Loucy (cell line): ENCODE results near the gene FAM124A.

ENCODE experiments used
- EZH2phosphoT487 ChIP-seq: fragments of 200-600 bp; IDR thresholded peaks from 2 replicates; pipeline ENCODE4 v1.6.1; 2018; ENCODE audit warnings: antibody characterized with exemption, mild to moderate bottlenecking, moderate library complexity, borderline replicate concordance
- TF ChIP-seq, protein P1 (sequence below): fragments of 200-600 bp; sonication (generic); conservative IDR thresholded peaks from 2 replicates; pipeline ENCODE4 v1.5.1; 2014; ENCODE audit warnings: mild to moderate bottlenecking, antibody characterized with exemption, low read length

DNA sequence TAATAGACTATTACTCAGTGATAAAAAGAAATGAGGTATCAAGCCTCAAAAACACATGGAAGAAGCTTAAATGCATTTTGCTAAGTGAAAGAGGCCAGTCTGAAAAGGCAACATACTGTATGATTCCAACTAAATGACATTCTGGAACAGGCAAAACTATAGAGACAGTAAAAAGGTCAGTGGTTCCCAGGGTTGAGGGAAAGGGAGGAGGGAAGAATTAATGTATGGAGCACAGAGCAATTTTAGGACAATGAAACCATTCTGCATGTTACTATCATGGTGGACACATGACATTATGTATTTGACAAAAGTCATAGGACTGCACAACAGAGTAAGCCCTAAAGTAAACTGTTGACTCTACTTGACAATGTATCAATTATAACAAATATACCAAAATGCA is 111.6 kb downstream of the FAM124A start:
- TF ChIP-seq, protein P1, sequence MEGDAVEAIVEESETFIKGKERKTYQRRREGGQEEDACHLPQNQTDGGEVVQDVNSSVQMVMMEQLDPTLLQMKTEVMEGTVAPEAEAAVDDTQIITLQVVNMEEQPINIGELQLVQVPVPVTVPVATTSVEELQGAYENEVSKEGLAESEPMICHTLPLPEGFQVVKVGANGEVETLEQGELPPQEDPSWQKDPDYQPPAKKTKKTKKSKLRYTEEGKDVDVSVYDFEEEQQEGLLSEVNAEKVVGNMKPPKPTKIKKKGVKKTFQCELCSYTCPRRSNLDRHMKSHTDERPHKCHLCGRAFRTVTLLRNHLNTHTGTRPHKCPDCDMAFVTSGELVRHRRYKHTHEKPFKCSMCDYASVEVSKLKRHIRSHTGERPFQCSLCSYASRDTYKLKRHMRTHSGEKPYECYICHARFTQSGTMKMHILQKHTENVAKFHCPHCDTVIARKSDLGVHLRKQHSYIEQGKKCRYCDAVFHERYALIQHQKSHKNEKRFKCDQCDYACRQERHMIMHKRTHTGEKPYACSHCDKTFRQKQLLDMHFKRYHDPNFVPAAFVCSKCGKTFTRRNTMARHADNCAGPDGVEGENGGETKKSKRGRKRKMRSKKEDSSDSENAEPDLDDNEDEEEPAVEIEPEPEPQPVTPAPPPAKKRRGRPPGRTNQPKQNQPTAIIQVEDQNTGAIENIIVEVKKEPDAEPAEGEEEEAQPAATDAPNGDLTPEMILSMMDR, result no peak
- no peak for TF ChIP-seq EZH2phosphoT487
